Esophagus squamous epithelium (tissue), 4 donors: ENCODE results near the gene ENOX2.

ENCODE experiments used
- POLR2A ChIP-seq, 4 donors: fragments of 450-650 bp; IDR thresholded peaks; one replicate each; pipeline ENCODE4 v1.6.1; 2017; ENCODE audit warnings: antibody characterized with exemption in 4 of 4, mild to moderate bottlenecking in 4 of 4, moderate library complexity in 3 of 4
- TF ChIP-seq, protein P1 (sequence below), 6 experiments: fragments of 450-650 bp in 4 of 6; fragments of 200-600 bp in 2 of 6; sonication (generic) in 2 of 6; IDR thresholded peaks; one replicate each; pipeline ENCODE4 v1.5.1; 2016 to 2019; ENCODE audit warnings: antibody characterized with exemption in 6 of 6, mild to moderate bottlenecking in 4 of 6, moderate library complexity in 4 of 6

DNA sequence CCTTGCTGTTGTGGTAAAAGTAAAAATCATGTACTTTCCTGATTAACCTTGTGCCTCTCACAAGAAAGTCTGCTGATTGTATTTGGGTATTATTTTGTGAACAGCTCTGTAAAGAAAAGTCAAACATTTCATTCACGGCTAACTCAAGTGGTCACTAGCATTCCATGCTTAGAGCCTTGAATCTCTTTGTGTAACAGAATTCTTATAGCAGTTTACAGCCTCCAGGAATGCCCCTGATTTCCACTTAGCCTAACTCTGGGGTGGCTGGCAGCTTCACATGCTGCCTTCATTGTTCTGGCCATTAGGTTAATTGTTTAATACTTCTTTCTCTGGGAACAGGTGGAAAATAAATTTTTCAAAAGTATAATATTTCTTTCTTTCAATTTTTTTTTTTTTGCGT, 274.5 kb downstream of the ENOX2 start:
- TF ChIP-seq, protein P1, sequence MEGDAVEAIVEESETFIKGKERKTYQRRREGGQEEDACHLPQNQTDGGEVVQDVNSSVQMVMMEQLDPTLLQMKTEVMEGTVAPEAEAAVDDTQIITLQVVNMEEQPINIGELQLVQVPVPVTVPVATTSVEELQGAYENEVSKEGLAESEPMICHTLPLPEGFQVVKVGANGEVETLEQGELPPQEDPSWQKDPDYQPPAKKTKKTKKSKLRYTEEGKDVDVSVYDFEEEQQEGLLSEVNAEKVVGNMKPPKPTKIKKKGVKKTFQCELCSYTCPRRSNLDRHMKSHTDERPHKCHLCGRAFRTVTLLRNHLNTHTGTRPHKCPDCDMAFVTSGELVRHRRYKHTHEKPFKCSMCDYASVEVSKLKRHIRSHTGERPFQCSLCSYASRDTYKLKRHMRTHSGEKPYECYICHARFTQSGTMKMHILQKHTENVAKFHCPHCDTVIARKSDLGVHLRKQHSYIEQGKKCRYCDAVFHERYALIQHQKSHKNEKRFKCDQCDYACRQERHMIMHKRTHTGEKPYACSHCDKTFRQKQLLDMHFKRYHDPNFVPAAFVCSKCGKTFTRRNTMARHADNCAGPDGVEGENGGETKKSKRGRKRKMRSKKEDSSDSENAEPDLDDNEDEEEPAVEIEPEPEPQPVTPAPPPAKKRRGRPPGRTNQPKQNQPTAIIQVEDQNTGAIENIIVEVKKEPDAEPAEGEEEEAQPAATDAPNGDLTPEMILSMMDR (IDR thresholded peaks at IDR 0.05): no peak
- TF ChIP-seq POLR2A (IDR thresholded peaks at IDR 0.05): no peak
